ENCODE results near the gene PDE3B.
"Not testable (repeated sequence)": the region's sequence is repeated elsewhere in the genome, so short reads cannot be mapped to it uniquely, and the experiment has no call there.

PDE3B gene

DNA sequence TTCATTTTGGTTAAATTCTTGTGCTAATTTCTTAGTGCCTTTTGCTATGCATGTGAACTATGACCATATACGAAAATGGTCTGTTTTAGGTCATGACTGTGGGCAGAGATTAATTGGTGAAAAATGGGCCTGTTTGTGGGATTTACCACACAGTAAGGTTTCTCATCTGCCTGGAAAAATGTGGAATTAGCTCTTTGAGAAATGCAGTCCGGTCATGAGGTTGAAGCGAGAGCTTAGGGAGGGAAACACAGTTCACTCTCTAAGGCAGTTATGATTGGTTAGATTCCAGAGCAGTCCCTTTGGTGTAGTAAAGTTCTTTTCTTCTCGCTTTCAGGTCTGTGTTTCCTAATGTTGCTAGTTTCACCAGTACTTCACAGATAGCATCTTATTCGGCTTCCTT lies 1.2 kb upstream of the PDE3B start:
- no peak for DNase-seq (ENCODE audit: low spot score)

DNA sequence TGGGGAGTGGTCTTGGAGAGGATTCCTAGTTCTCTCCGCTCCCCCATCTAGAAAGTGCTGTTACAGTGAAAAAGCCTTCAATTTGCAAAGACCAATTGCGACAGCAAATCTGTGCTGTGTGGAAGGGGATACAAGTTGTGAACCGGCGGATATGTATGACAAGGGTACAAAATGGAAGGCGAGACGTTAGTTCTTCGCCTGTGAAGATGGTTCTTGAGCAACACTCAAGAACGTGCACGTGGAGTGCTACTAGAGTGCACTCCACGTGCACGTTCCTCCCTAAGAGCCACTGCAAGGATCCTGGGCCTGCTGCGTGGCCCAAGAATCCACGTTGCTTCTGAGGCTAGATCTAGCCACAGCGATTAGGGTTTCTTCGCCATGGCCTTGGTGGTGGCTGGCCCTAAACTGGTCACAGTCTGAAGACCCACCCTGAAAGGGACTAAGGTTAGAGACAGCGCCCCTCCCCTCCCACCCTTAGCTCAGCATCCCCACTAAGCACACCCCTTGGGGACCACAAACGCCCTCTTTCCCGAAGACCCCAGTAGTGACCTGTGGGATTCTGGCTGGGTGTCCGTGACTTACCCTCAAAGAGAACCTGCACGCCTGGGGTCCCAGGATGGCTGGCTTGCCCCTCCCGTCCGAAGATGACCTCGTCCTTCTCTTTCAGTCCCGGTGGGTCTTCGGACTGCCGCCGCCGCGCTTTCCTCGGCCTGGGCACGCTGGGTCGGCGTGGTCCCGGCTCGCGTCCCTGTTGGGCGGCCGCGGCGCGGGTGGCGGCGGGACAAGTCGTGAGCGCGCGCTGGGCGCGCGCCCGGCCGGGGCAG lies 519 bp upstream of the PDE3B start:
- peak; percentile 32 for DNase-seq (ENCODE audit: low spot score)

DNA sequence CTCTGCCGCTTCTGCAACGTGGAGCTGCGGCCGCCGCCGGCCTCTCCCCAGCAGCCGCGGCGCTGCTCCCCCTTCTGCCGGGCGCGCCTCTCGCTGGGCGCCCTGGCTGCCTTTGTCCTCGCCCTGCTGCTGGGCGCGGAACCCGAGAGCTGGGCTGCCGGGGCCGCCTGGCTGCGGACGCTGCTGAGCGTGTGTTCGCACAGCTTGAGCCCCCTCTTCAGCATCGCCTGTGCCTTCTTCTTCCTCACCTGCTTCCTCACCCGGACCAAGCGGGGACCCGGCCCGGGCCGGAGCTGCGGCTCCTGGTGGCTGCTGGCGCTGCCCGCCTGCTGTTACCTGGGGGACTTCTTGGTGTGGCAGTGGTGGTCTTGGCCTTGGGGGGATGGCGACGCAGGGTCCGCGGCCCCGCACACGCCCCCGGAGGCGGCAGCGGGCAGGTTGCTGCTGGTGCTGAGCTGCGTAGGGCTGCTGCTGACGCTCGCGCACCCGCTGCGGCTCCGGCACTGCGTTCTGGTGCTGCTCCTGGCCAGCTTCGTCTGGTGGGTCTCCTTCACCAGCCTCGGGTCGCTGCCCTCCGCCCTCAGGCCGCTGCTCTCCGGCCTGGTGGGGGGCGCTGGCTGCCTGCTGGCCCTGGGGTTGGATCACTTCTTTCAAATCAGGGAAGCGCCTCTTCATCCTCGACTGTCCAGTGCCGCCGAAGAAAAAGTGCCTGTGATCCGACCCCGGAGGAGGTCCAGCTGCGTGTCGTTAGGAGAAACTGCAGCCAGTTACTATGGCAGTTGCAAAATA lies 816 bp downstream of the PDE3B start:
- DNase-seq (ENCODE audit: low spot score), result peak; percentile 35

DNA sequence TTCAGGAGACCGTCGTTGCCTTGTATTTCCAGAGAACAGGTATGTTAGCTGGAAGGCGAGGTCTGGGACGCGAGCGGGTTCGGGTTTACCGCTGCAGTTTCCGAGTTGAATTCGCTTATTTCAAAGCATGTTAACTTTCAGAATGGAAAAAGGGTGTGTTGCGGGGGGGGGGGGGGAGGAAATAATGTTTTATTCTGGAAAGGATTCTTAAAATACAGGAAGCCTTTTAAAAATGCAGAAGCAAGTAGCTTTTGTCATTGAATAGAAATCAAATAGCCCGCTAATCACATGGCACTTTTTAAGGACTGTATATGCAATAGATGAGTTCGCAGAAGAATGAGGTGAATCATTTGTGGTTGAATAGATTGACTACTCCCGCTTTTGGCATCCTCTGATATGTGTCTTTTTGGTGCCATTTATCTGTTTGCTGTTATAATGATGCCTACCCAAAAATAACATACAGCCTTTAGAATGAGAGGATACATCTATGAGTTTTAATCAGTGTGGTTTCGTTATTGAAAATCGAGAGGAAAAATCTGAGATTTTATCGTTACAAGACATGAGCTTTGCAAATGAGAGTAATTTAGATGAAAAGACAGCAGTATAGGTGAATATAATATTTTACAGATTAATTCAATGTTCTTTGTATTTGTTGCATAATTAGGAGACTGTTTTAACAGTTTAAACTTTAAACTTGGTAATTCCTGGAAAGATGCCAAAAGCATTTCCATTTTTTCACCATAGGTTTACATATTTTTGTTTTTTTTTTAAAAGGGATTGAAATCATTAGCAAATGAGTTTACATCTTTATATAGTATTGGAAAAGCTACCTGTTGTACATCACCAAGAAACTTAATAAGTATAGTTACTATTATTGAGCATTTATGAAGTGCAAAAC lies 1.7 kb downstream of the PDE3B start:
- DNase-seq (ENCODE audit: low spot score), result no peak

DNA sequence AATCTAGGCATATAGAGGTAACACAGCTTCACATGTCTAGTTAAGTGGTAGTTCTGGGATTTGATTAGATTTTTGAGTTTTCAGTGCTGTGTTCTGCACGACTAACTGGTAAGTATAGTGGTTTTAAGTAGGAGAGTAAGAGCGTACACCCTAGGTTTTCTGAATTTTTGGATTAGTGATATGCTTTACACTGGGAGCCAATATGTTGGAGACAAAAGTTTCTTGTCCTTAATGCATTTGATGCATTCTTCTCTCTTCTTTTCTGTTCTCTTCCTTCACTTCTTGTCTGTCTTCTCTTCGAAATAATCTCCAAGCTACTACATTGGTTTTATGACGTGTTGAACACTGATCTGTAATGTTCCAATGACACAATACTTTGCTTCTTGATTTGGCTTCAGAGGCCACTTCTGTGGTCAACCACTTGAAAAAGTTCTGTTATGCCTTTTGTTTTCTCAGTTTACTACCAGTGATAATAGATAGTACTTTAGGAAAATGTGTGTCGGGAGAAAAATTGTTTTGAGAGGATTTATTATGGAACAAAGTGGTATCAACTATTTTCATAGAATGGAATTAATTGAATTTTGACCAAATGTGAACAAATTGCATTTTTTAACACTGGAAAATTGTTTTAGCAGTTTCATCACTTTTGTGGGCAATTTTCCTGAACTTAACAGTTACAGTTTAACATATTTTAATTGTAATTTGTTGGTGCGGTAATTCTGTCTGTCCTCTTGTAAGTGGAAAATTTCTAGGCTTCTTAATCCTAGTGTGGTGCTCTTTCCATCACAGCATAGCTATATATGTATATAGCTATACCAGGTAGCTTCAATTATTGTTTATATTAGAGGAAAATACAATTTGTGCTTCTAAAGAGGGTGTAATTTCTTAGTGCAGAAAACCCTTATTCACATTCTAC lies 2.6 kb downstream of the PDE3B start:
- no peak for DNase-seq (ENCODE audit: low spot score)

DNA sequence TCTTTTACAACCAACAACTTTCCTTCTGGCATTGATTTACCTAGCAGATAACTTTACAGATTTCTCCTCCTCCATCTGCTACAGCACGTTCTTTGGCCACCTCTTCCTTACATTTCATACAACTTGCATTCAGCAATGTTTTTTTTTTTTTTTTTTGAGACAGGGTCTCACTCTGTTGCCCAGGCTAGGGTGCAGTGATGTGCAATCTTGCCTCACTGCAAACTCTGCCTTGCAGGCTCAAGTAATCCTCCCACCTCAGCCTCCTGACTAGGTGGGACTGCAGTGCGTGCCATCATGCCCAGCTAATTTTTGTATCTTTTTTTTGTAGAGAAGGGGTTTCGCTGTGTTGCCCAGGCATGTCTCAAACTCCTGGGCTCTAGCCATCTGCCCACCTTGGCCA lies 6.5 kb downstream of the PDE3B start:
- DNase-seq (ENCODE audit: low spot score), result no peak

DNA sequence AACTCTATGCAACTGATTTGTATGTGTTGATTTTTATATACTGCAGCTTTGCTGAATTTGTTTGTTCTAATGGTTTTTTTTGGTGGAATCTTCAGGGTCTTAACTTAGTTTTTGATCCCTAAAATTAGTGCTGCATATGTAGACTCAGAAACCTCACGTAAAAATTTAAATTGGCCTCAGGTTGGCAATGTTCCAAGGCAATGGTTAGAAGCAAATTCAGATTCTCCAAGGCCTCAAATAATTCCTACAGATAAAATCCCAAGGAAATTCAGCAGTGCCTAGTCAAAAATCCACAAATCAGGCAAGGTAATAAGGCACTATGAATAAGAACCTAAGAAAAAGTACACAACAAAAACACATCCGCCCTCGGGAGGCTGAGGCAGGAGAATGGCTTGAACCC lies 9.5 kb downstream of the PDE3B start:
- DNase-seq (ENCODE audit: low spot score), result no peak

DNA sequence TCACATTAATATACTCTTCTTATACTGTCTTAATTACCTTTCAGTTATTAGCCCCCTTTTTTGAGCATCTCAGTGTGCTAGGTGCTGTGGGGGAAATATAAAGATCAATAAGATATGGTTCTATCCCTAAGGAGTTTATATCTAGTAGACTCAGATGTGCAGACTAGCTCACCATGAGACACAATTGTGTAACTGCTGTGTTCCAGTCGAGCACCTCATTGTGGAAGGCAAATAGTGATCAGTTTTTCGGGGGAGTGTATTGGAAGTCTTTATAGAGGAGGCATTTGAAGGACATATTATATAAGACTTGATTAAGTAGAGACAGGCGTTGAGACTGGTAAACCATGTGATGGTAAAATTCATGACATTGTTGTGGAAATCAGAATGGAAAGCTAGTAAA lies 11.8 kb downstream of the PDE3B start:
- no peak for DNase-seq (ENCODE audit: low spot score)

DNA sequence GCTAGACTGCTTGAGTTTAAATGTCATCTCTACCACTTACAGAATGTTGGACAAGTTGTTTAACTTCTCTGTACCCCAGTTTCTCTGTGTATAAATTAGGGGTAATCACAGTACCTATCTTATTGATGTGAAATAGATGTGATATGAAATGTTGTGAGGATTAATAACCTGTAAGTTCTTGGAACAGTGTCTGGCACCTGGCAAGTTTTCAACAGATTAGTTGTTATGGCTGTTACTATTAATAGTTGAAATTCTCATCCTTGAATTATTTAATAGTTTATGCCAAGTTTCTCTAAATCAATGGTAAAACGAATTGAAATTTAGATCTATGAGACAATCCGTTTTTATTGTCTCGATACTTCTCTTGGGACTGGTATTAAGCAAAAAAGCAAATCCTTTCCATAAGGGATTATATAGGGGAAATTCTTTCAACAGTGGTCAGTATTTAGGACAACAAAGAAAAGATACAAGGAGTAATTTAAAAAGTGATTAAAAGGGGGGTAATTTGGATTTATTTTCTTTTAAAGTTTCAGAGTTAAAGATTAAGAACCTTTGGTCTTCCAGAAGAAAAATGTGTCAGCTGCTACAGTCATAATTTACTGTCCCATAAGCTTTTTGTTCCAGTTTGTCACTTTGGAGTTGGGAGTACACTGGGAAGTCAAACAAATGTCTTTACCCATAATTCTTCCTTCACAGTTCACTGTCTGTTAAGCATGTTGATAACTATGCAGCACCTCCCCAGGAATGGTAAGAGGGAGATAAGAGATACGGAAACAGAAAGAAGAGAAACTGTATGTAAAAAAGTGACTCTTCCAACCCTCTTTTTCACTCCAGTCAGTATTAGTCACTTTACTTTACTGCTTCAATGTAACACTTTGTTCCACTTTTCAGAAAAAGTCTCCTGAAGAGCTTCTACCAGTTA lies 13.2 kb downstream of the PDE3B start:
- DNase-seq (ENCODE audit: low spot score), result no peak

DNA sequence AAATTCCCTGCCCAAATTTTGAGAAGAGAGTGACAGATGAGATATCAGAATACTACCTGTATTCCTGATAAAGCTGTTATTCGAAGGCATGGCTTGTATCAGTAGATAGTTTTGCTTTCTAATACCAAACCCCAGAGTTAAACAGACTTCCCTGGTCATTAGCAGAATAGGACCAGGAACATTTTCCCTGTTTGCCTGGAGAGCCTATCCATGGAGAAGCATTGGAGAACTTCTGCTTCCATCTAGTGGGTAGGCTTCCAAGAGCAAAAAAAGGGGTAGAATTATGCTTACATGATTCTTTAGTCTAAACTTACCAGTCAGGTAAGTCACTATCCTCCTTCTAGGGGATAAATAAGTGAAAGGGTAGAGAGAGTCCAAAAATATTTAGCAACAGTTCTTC lies 14.2 kb downstream of the PDE3B start:
- DNase-seq (ENCODE audit: low spot score), result no peak

DNA sequence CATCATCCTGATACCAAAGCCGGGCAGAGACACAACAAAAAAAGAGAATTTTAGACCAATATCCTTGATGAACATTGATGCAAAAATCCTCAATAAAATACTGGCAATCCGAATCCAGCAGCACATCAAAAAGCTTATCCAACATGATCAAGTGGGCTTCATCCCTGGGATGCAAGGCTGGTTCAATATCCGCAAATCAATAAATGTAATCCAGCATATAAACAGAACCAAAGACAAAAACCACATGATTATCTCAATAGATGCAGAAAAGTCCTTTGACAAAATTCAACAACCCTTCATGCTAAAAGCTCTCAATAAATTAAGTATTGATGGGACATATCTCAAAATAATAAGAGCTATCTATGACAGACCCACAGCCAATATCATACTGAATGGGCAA lies 21.3 kb downstream of the PDE3B start:
- not testable (repeated sequence) for DNase-seq (ENCODE audit: low spot score)

DNA sequence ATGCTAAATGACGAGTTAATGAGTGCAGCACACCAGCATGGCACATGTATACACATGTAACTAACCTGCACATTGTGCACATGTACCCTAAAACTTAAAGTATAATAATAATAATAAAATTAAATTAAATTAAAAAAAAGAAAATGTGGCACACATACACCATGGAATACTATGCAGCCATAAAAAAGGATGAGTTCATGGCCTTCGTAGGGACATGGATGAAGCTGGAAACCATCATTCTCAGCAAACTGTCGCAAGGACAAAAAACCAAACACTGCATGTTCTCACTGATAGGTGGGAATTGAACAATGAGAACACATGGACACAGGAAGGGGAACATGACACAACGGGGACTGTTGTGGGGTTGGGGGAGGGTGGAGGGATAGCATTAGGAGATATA lies 23.7 kb downstream of the PDE3B start:
- not testable (repeated sequence) for DNase-seq (ENCODE audit: low spot score)

DNA sequence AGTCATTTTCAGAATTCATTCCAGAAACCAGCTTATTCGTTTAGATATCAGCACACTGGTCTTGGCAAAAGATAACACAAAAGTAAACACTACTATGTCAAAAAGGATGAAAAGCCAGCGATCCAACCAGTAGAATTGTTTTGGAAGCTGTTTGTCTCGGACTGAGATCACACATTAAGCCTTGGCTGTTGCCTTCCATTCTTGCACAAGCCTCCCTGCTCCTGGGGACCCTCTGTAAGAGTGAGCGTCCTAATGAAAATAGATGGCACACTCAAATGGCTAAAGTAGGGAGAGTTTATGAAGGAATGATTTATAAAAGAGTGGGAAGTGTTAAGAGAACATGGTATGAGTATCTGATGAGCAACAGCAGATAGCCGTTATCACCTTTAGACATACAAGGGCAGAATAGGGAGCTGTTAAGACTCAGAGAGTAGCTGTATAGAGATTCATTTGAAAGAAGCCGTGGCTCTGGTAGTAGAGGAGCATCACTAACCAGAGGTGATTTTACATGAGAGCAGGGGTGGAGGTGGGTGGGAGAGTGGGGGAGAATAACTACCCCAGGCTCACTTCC lies 25.2 kb downstream of the PDE3B start:
- no peak for DNase-seq (ENCODE audit: low spot score)

DNA sequence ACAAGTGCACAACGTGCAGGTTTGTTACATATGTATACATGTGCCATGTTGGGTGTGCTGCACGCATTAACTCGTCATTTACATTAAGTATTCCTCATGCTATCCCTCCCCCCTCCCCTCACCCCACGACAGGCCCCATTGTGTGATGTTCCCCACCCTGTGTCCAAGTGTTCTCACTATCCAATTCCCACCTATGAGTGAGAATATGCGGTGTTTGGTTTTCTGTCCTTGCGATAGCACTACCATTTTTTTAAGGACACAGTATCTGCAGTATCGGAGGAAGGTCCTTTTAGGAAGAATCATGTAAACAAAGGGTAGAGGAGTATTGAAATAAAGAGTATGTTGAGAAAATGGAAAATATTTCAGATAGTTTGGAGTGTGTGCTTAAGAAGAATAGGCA lies 25.9 kb downstream of the PDE3B start:
- no peak for DNase-seq (ENCODE audit: low spot score)

DNA sequence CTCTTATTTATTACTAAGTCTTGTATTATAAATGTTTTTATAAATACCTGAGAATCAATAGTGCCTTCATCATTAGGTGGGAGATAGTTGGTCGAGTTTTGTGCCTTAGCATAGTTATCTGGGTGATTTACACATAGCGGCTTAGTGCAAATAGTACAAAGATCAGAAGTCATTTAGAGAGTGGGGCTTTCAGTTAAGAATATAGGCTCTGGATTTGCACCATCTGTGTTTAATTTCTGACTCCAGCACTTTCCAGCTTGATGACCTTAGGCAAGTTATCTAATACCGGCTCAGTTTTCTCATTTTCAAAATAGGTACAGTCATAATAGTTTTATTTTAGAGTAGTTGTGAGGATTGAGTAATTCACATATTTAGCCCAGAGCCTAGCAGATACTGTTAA lies 26.4 kb downstream of the PDE3B start:
- no peak for DNase-seq (ENCODE audit: low spot score)

DNA sequence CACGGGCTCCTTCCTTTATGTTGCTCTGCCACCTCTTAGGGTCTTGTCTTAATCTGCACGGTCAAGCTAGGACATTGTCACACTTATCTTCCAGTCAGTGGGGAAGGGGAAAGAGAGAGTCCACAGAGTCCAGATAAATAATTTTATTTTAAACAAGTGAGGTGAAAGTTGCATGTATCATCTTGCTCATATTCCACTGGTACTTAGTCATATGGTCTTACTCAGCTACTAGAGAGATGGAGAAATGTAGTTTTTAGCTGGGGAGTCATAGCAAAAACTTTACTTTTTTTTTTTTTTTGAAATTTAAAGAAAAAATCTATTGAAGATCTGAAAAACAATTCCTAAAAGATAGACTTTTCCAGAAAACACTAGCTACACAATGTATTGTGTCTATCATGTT lies 29.0 kb downstream of the PDE3B start:
- DNase-seq (ENCODE audit: low spot score), result no peak

DNA sequence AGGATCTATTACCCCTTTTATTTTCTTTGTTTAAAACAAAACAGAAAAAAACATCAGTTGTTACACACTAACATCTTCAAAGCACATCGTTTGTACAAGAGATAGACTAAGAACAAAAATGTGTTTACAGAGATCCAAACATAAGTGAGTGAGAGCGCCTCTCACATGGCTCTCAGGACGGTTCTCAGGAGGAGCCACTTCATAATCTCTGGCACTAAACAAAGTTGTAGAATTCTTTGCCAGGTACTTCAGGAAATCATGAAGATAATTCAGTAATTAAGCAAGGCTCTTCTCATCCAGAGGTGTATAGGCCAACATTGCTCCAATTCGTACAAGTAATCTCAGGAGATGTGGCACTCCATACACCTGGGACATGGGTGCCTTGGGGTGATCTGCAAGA lies 29.8 kb downstream of the PDE3B start:
- DNase-seq (ENCODE audit: low spot score), result no peak

DNA sequence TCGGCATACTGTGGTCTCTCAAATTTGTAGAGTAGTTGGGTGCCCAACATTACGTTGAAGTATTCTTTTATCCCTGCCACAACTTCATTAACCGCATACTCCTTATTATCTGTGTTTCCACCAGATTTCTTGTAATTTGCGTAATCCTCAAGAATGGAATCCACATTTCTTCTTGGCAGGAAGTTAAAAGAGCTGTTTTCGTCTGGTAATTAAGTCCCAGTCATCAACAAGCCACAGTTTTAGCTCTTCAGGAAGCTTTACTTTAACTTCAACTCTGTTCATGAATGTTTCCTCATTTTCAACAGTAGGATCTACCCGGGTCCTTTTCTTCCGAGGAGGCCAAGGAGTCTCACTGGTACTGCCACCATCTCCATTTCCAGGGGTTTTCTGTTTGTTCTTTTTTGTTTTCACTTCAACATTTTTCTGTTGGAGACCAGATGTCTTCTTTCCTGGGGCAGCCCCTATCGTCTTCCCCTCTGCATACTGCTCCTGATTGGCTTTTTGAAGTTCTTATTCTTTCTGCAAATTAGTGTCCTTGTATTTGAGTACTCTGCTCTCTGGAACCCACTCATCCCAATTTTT lies 30.3 kb downstream of the PDE3B start:
- DNase-seq (ENCODE audit: low spot score), result no peak

DNA sequence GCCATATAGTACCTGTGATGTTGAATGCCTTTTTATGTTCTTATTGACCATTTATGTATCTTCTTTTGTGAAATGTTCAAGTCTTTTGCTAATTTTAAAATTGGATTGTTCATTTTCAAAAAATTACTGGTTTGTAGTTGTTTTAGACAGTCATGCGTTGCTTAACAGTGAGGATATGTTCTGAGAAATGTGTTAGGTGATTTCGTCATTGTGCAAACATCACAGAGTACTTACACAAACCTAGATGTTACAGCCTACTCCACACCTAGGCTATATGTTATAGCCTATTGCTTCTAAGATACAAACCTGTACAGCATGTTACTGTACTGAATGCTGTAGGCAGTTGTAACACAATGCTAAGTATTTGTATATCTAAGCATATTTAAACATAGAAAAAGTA lies 32.5 kb downstream of the PDE3B start:
- DNase-seq (ENCODE audit: low spot score), result no peak

DNA sequence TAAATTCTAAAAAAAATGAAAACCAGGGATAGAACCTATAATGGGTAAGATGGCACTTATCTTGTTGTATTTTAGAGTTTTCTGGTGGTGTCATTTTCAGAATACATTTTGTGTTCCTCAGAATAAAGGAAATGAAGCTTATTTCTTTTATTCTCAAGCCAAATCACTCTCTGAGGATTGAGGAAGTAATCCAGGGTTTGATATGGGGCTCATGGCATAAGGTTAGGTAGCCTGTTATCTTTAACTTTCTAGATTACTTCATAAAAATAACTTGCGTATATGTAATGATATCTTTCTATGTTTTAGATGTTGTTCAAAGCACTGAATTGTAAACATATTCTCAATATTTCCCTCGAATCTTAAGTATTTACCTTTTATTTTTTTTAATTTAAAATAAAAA lies 33.5 kb downstream of the PDE3B start:
- no peak for DNase-seq (ENCODE audit: low spot score)
